BLaER1 (cell line): ENCODE measurements around the gene MUC5AC.
A peak's percentile ranks its signal among the peaks of the same experiment; 100 is the strongest.

Source experiments
- H3K27ac ChIP-seq: shearing (Covaris generic); formaldehyde crosslinking; 2 replicates; pipeline ENCODE4 v1.8.1; 2022
- H3K27me3 ChIP-seq: shearing (Covaris generic); formaldehyde crosslinking; 2 replicates; pipeline ENCODE4 v1.8.1; 2022
- H3K36me3 ChIP-seq: shearing (Covaris generic); formaldehyde crosslinking; 2 replicates; pipeline ENCODE4 v1.8.1; 2022
- H3K4me1 ChIP-seq: shearing (Covaris generic); formaldehyde crosslinking; 2 replicates; pipeline ENCODE4 v1.8.1; 2022
- H3K4me2 ChIP-seq: shearing (Covaris generic); formaldehyde crosslinking; 2 replicates; pipeline ENCODE4 v1.8.1; 2022
- H3K4me3 ChIP-seq: shearing (Covaris generic); formaldehyde crosslinking; 2 replicates; pipeline ENCODE4 v1.8.1; 2022
- H3K9ac ChIP-seq: shearing (Covaris generic); formaldehyde crosslinking; 2 replicates; pipeline ENCODE4 v1.8.1; 2022
- H3K9me3 ChIP-seq: shearing (Covaris generic); formaldehyde crosslinking; 2 replicates; pipeline ENCODE4 v1.8.1; 2022
- H4K20me1 ChIP-seq: shearing (Covaris generic); formaldehyde crosslinking; 2 replicates; pipeline ENCODE4 v1.8.1; 2022
- Cebpa-rat ChIP-seq: shearing (Covaris generic); IDR thresholded peaks from 2 replicates; pipeline ENCODE4 v1.8.1; 2022

MUC5AC gene

GRCh38 chr11:1227551-1228100 lies 69.9 kb downstream of the MUC5AC start:
- H4K20me1 ChIP-seq, result peaks cover 6% of the 10 kb centered on the region; the same call in 1 of the 2 replicates
- H3K9me3 ChIP-seq, result no peaks in the 10 kb centered on the region
- H3K27me3 ChIP-seq, result peaks cover 20% of the 10 kb centered on the region
- H3K4me2 ChIP-seq, result no peak overlapping the region
- TF ChIP-seq Cebpa-rat, result no peak
- no peaks in the 10 kb centered on the region for H3K36me3 ChIP-seq
- H3K4me3 ChIP-seq, result no peak overlapping the region
- no peak overlapping the region for H3K9ac ChIP-seq
- H3K4me1 ChIP-seq, result peaks cover 13% of the 10 kb centered on the region
- H3K27ac ChIP-seq, result no peak overlapping the region

- Histone ChIP-seq H3K36me3 (no peaks in the 10 kb centered on the region), H3K9me3 (no peaks in the 10 kb centered on the region), H3K4me2 (no peak overlapping the region), H3K4me1 (peaks cover 13% of the 10 kb centered on the region), H3K9ac (no peak overlapping the region), H3K27me3 (peaks cover 21% of the 10 kb centered on the region; the same call in 1 of the 2 replicates), H4K20me1 (peaks cover 6% of the 10 kb centered on the region; the same call in 1 of the 2 replicates), H3K4me3 (no peak overlapping the region), H3K27ac (no peak overlapping the region)
- no peak for TF ChIP-seq Cebpa-rat
Observed at GRCh38 chr11:1228101-1228821, 70.5 kb downstream of the MUC5AC start.

GRCh38 chr11:1228921-1229451 lies 71.2 kb downstream of the MUC5AC start:
- Histone ChIP-seq H3K27ac (no peak overlapping the region), H3K9ac (no peak overlapping the region), H3K4me2 (no peak overlapping the region), H3K27me3 (peaks cover 19% of the 10 kb centered on the region; the same call in 1 of the 2 replicates), H4K20me1 (peaks cover 6% of the 10 kb centered on the region; the same call in 1 of the 2 replicates), H3K4me1 (peaks cover 13% of the 10 kb centered on the region), H3K4me3 (no peak overlapping the region), H3K36me3 (no peaks in the 10 kb centered on the region), H3K9me3 (no peaks in the 10 kb centered on the region)
- no peak for TF ChIP-seq Cebpa-rat

- no peak for TF ChIP-seq Cebpa-rat
- H3K4me1 ChIP-seq, result peaks cover 13% of the 10 kb centered on the region
- H3K9ac ChIP-seq, result no peak overlapping the region
- H3K27ac ChIP-seq, result no peak overlapping the region
- no peak overlapping the region for H3K4me2 ChIP-seq
- H3K27me3 ChIP-seq, result peaks cover 17% of the 10 kb centered on the region; the same call in 1 of the 2 replicates
- H4K20me1 ChIP-seq, result peaks cover 6% of the 10 kb centered on the region; the same call in 1 of the 2 replicates
- H3K9me3 ChIP-seq, result no peaks in the 10 kb centered on the region
- H3K36me3 ChIP-seq, result no peaks in the 10 kb centered on the region
- H3K4me3 ChIP-seq, result no peak overlapping the region
Observed at GRCh38 chr11:1229471-1230120, 71.8 kb downstream of the MUC5AC start.

GRCh38 chr11:1230121-1230455 lies 72.3 kb downstream of the MUC5AC start:
- TF ChIP-seq Cebpa-rat, result no peak
- Histone ChIP-seq H3K27me3 (peaks cover 15% of the 10 kb centered on the region; the same call in 1 of the 2 replicates), H3K36me3 (no peaks in the 10 kb centered on the region), H3K4me3 (no peak overlapping the region), H3K9ac (no peak overlapping the region), H3K9me3 (no peaks in the 10 kb centered on the region), H4K20me1 (peaks cover 6% of the 10 kb centered on the region; the same call in 1 of the 2 replicates), H3K4me1 (peaks cover 13% of the 10 kb centered on the region), H3K4me2 (no peak overlapping the region), H3K27ac (no peak overlapping the region)

- H3K9ac ChIP-seq, result no peak overlapping the region
- no peaks in the 10 kb centered on the region for H3K36me3 ChIP-seq
- H3K4me2 ChIP-seq, result peak overlapping the region; percentile 61
- H3K4me1 ChIP-seq, result peaks cover 13% of the 10 kb centered on the region
- TF ChIP-seq Cebpa-rat, result no peak
- H3K9me3 ChIP-seq, result no peaks in the 10 kb centered on the region
- H3K4me3 ChIP-seq, result no peak overlapping the region
- H3K27ac ChIP-seq, result no peak overlapping the region
- peaks cover 15% of the 10 kb centered on the region; the same call in 1 of the 2 replicates for H3K27me3 ChIP-seq
- H4K20me1 ChIP-seq, result peaks cover 12% of the 10 kb centered on the region; the same call in 1 of the 2 replicates
Observed at GRCh38 chr11:1230456-1231395, 73.0 kb downstream of the MUC5AC start.

- Histone ChIP-seq H3K27me3 (peaks cover 16% of the 10 kb centered on the region; the same call in 1 of the 2 replicates), H3K4me1 (peaks cover 13% of the 10 kb centered on the region), H3K4me3 (no peak overlapping the region), H4K20me1 (peaks cover 17% of the 10 kb centered on the region; the same call in 1 of the 2 replicates), H3K9me3 (no peaks in the 10 kb centered on the region), H3K9ac (no peak overlapping the region), H3K36me3 (no peaks in the 10 kb centered on the region), H3K27ac (no peak overlapping the region), H3K4me2 (peak overlapping the region; percentile 61)
- no peak for TF ChIP-seq Cebpa-rat
Observed at GRCh38 chr11:1231396-1232020, 73.8 kb downstream of the MUC5AC start.

GRCh38 chr11:1232021-1232882 lies 74.5 kb downstream of the MUC5AC start:
- H3K36me3 ChIP-seq, result no peaks in the 10 kb centered on the region
- no peak overlapping the region for H3K27ac ChIP-seq

More at GRCh38 chr11:1232021-1232882, 74.5 kb downstream of the MUC5AC start:
- no peak for TF ChIP-seq Cebpa-rat
- no peak overlapping the region for H3K4me3 ChIP-seq
- peaks cover 13% of the 10 kb centered on the region for H3K4me1 ChIP-seq
- no peaks in the 10 kb centered on the region for H3K9me3 ChIP-seq
- peaks cover 21% of the 10 kb centered on the region for H3K27me3 ChIP-seq
- peak overlapping the region; percentile 61; the same call in 1 of the 2 replicates for H3K4me2 ChIP-seq
- H3K9ac ChIP-seq, result no peak overlapping the region
- peaks cover 24% of the 10 kb centered on the region; the same call in 1 of the 2 replicates for H4K20me1 ChIP-seq
